Subcutaneous adipose tissue (tissue), 4 donors: Measurements from ENCODE around the gene RTBDN. TPM values are rescaled to one million over a fixed set of nuclear protein-coding genes. Genes with fewer than 3 reads are reported as not detected.

ENCODE experiments used
- CTCF ChIP-seq: fragments of 450-650 bp; IDR thresholded peaks from one replicate; pipeline ENCODE4 v1.5.1; 2016; ENCODE audit warnings: low read depth, mild to moderate bottlenecking, control low read depth, antibody characterized with exemption, moderate library complexity
- total RNA-seq, 4 donors: library from RNA; depleted of rRNA; stranded (reverse); fragments of >200 nt; gene quantifications; one replicate each; pipeline ENCODE4 v1.1.0, GENCODE V29; 2016

RTBDN gene
- total RNA-seq, 4 donors from 2014 or later: not detected

- no peak for TF ChIP-seq CTCF
Measured at GRCh38 chr19:12838886-12839756, 4.7 kb upstream of the RTBDN start.

- no peak for TF ChIP-seq CTCF
Measured at GRCh38 chr19:12838182-12838885, 4.0 kb upstream of the RTBDN start, which contains the start of gene MAST1. MAST1 (plus strand) TSS chr19:12838515; CDS start chr19:12838573, 58 bp downstream.

GRCh38 chr19:12837225-12837624 lies 2.8 kb upstream of the RTBDN start:
- TF ChIP-seq CTCF: no peak

GRCh38 chr19:12836529-12836863 lies 2.1 kb upstream of the RTBDN start:
- TF ChIP-seq CTCF: no peak

GRCh38 chr19:12834976-12835757 lies 788 bp upstream of the RTBDN start:
- TF ChIP-seq CTCF: no peak

- no peak for TF ChIP-seq CTCF
Measured at GRCh38 chr19:12833738-12834565, 427 bp downstream of the RTBDN start.
